ENCODE results near the gene CCNT1. TPM values are rescaled to one million over a fixed set of nuclear protein-coding genes. Genes with fewer than 3 reads are reported as not detected.

Gene CCNT1
- total RNA-seq, 1 experiment from 2014 or later = 50.0 TPM

DNA sequence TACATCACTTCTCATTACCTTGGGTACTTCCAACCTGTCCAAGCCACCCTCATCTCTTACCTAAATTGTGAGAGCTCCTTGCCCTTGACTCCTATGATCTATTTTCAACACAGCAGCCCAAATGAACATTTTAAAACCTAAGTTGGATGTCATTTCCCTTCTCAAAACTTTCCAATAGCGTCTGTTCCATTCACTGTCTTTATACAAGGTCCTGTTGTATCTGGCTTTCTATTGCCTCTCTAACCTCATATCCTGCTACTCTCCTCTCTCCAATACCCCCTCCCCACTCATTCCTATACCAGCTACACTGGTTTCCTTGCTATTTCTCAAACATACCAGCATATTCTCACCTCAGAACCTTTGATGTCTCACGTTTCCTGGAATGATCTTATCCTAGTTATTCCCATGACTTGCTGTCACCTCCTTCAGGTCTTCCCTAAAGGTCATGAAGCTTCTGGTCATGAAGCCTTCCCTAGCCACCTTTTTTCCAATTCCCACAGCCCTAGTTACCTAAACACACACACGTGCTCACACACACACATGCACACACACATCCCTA is 30.4 kb downstream of the CCNT1 start:
- Histone ChIP-seq H3K4me3 (ENCODE audit: low read depth in 2 of 2, low read length in 2 of 2) (no peak overlapping the region), H3K36me3 (ENCODE audit: control insufficient read depth, insufficient read depth, low read length) (peaks cover 17% of the 10 kb centered on the region; the same call in 1 of the 2 replicates), H3K4me1 (ENCODE audit: control insufficient read depth, insufficient read depth, low read length) (no peaks in the 10 kb centered on the region), H3K27me3 (ENCODE audit: control insufficient read depth, insufficient read depth, low read length) (no peaks in the 10 kb centered on the region), H3K27ac (ENCODE audit: low read length) (no peak overlapping the region), H3K9me3 (ENCODE audit: control insufficient read depth, insufficient read depth, low read depth, low read length) (no peaks in the 10 kb centered on the region)
- no peak for ATAC-seq
- intact Hi-C loops (cut with micrococcal nuclease; ENCODE audit: unreplicated experiment) (no loop called here), in situ Hi-C loops (cut with HindIII; ENCODE audit: low pct_unique_long_range_greater_than_20kb, low sequenced_read_pairs) (no loop called here)
- no TSS peak for BruUV-seq (replicated peaks)
- CTCF ChIA-PET = no interaction called here
- DNase-seq (ENCODE audit: low read depth, low spot score) = no peak
- POLR2A ChIA-PET = no interaction called here
- TF ChIP-seq SIN3A (IDR thresholded peaks at IDR 0.05; ENCODE audit: borderline replicate concordance, insufficient read depth, low read depth, low read length) = no peak
- TF ChIP-seq, protein P1, sequence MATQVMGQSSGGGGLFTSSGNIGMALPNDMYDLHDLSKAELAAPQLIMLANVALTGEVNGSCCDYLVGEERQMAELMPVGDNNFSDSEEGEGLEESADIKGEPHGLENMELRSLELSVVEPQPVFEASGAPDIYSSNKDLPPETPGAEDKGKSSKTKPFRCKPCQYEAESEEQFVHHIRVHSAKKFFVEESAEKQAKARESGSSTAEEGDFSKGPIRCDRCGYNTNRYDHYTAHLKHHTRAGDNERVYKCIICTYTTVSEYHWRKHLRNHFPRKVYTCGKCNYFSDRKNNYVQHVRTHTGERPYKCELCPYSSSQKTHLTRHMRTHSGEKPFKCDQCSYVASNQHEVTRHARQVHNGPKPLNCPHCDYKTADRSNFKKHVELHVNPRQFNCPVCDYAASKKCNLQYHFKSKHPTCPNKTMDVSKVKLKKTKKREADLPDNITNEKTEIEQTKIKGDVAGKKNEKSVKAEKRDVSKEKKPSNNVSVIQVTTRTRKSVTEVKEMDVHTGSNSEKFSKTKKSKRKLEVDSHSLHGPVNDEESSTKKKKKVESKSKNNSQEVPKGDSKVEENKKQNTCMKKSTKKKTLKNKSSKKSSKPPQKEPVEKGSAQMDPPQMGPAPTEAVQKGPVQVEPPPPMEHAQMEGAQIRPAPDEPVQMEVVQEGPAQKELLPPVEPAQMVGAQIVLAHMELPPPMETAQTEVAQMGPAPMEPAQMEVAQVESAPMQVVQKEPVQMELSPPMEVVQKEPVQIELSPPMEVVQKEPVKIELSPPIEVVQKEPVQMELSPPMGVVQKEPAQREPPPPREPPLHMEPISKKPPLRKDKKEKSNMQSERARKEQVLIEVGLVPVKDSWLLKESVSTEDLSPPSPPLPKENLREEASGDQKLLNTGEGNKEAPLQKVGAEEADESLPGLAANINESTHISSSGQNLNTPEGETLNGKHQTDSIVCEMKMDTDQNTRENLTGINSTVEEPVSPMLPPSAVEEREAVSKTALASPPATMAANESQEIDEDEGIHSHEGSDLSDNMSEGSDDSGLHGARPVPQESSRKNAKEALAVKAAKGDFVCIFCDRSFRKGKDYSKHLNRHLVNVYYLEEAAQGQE (IDR thresholded peaks at IDR 0.05; ENCODE audit: insufficient read depth in 1 of 2, low read depth in 2 of 2, low read length in 1 of 2) = no peak
- no peak for TF ChIP-seq TCF7L2 (IDR thresholded peaks at IDR 0.05; ENCODE audit: low read depth, low read length)
- TF ChIP-seq, protein P2, sequence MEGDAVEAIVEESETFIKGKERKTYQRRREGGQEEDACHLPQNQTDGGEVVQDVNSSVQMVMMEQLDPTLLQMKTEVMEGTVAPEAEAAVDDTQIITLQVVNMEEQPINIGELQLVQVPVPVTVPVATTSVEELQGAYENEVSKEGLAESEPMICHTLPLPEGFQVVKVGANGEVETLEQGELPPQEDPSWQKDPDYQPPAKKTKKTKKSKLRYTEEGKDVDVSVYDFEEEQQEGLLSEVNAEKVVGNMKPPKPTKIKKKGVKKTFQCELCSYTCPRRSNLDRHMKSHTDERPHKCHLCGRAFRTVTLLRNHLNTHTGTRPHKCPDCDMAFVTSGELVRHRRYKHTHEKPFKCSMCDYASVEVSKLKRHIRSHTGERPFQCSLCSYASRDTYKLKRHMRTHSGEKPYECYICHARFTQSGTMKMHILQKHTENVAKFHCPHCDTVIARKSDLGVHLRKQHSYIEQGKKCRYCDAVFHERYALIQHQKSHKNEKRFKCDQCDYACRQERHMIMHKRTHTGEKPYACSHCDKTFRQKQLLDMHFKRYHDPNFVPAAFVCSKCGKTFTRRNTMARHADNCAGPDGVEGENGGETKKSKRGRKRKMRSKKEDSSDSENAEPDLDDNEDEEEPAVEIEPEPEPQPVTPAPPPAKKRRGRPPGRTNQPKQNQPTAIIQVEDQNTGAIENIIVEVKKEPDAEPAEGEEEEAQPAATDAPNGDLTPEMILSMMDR (IDR thresholded peaks at IDR 0.05) = no peak
- TF ChIP-seq POLR2AphosphoS5 (IDR thresholded peaks at IDR 0.05; ENCODE audit: low read depth, low read length) = no peak

DNA sequence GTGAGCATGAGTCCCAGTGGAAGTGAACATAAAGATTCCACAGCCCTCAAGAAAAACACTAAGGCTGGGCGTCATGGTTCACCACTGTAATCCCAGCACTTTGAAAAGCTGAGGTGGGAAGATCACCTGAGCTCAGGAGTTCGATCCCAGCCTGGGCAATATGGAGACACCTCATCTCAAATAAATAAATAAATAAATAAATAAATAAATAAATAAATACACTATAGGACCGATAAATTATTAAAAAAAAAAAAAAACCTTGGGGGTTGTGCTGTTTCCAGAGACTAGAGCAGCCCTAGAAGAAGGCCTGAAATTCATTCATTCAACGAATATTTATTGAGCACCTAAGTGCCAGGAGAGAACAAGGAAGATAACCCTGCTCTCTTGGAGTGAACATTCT is 33.0 kb downstream of the CCNT1 start:
- BruUV-seq (replicated peaks) = no TSS peak

DNA sequence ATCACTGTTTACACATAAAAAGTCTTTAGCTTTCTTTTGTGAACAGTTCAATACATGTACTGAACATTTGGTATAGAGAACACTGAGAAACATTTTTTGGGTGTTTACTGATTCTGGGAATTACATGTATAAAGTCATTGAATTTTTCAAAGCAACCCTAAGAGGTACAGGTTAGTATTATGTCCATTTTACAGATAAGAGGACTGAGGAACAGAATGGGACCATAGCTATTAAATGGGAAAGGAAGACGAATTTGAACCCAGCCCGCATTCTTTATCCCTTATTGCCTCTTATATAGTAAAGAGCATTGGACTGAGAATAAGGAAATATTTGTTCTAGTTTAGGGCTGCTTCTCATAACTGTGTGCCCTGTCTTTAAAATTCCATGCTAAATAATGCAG is 33.6 kb downstream of the CCNT1 start:
- ChIA-PET POLR2A (interaction anchor here (0.6 kb wide), 1 partner anchor 652 kb away, joined by 3 read pairs; no protein-coding TSS in a partner anchor), CTCF (interaction anchor here (0.5 kb wide), 1 partner anchor 632 kb away, joined by 3 read pairs; no protein-coding TSS in a partner anchor)
- Histone ChIP-seq H3K27ac (ENCODE audit: low read length) (peak overlapping the region; percentile 63), H3K36me3 (ENCODE audit: control insufficient read depth, insufficient read depth, low read length) (peaks cover 22% of the 10 kb centered on the region), H3K27me3 (ENCODE audit: control insufficient read depth, insufficient read depth, low read length) (no peaks in the 10 kb centered on the region), H3K9me3 (ENCODE audit: control insufficient read depth, insufficient read depth, low read depth, low read length) (no peaks in the 10 kb centered on the region), H3K4me1 (ENCODE audit: control insufficient read depth, insufficient read depth, low read length) (peaks cover 20% of the 10 kb centered on the region), H3K4me3 (ENCODE audit: low read depth in 2 of 2, low read length in 2 of 2) (peak overlapping the region; percentile 95 to 98)
- intact Hi-C loops (cut with micrococcal nuclease; ENCODE audit: unreplicated experiment) (no loop called here), in situ Hi-C loops (cut with HindIII; ENCODE audit: low pct_unique_long_range_greater_than_20kb, low sequenced_read_pairs) (no loop called here)
- ATAC-seq = no peak
- BruUV-seq (replicated peaks) = no TSS peak
- TF ChIP-seq, protein P2 (IDR thresholded peaks at IDR 0.05) = no peak
- TF ChIP-seq TCF7L2 (IDR thresholded peaks at IDR 0.05; ENCODE audit: low read depth, low read length) = no peak
- TF ChIP-seq SIN3A (IDR thresholded peaks at IDR 0.05; ENCODE audit: borderline replicate concordance, insufficient read depth, low read depth, low read length) = no peak
- no peak for TF ChIP-seq POLR2AphosphoS5 (IDR thresholded peaks at IDR 0.05; ENCODE audit: low read depth, low read length)
- TF ChIP-seq, protein P1 (IDR thresholded peaks at IDR 0.05; ENCODE audit: insufficient read depth in 1 of 2, low read depth in 2 of 2, low read length in 1 of 2) = no peak
- no peak for DNase-seq (ENCODE audit: low read depth, low spot score)

More for the DNA sequence above, 33.0 kb downstream of the CCNT1 start:
- H3K36me3 ChIP-seq (ENCODE audit: control insufficient read depth, insufficient read depth, low read length) = peaks cover 16% of the 10 kb centered on the region
- no peak for TF ChIP-seq SIN3A (IDR thresholded peaks at IDR 0.05; ENCODE audit: borderline replicate concordance, insufficient read depth, low read depth, low read length)
- no peak overlapping the region for H3K4me3 ChIP-seq (ENCODE audit: low read depth in 2 of 2, low read length in 2 of 2)
- H3K27me3 ChIP-seq (ENCODE audit: control insufficient read depth, insufficient read depth, low read length) = no peaks in the 10 kb centered on the region
- in situ Hi-C loops (cut with HindIII; ENCODE audit: low pct_unique_long_range_greater_than_20kb, low sequenced_read_pairs) (no loop called here), intact Hi-C loops (cut with micrococcal nuclease; ENCODE audit: unreplicated experiment) (no loop called here)
- ChIA-PET CTCF (no interaction called here), POLR2A (no interaction called here)
- no peak overlapping the region for H3K27ac ChIP-seq (ENCODE audit: low read length)
- H3K4me1 ChIP-seq (ENCODE audit: control insufficient read depth, insufficient read depth, low read length) = peaks cover 19% of the 10 kb centered on the region
- H3K9me3 ChIP-seq (ENCODE audit: control insufficient read depth, insufficient read depth, low read depth, low read length) = no peaks in the 10 kb centered on the region
- ATAC-seq = no peak
- no peak for DNase-seq (ENCODE audit: low read depth, low spot score)
